NB4 (cell line): ENCODE data around the gene ETV7.

Experiments
- POLR2A ChIP-seq: IDR thresholded peaks from 2 replicates; pipeline ENCODE4 v1.6.1; 2011; ENCODE audit warnings: mild to moderate bottlenecking; ENCODE audit not compliant: insufficient read length; ENCODE audit errors: extremely low read depth
- TF ChIP-seq, protein P1 (sequence below): IDR thresholded peaks from one replicate; pipeline ENCODE4 v1.5.1; 2012; ENCODE audit warnings: low read depth, low read length

DNA sequence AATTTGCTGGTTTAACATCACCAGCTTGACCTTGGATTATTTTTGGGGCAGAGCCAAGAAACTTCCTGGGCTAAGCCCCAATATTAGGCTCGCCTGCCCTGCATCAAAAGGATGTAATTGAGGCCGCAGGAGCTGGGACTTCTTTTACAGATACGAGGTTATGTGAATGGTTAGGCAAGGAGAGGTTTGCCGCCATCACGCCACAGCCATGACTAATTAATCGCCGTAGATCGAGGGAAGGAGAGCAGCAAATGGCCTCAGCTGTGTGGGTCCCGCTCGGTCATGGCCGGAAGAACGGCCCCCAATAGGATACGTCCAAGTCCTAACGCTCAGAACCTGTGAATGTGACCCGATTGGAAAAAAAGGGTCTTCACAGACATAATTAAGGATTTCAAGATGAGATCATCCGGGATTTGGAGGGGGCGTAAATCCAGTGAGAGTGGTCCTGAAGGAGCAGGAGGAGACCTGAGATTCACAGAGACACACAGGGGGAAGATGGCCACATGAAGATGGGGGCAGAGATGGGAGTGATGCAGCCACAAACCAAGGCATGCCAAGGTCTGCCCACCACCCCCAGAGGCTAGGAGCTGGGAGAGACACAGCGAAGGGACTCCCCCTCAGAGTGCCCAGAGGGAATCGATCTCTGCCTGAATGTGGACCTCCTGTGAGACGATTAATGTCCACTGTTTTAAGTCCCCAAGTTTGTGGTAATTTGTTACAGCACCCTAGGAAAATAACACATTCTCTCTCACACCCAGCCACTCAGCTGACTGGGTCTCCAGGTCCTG is 40.8 kb downstream of the ETV7 start:
- TF ChIP-seq, protein P1, sequence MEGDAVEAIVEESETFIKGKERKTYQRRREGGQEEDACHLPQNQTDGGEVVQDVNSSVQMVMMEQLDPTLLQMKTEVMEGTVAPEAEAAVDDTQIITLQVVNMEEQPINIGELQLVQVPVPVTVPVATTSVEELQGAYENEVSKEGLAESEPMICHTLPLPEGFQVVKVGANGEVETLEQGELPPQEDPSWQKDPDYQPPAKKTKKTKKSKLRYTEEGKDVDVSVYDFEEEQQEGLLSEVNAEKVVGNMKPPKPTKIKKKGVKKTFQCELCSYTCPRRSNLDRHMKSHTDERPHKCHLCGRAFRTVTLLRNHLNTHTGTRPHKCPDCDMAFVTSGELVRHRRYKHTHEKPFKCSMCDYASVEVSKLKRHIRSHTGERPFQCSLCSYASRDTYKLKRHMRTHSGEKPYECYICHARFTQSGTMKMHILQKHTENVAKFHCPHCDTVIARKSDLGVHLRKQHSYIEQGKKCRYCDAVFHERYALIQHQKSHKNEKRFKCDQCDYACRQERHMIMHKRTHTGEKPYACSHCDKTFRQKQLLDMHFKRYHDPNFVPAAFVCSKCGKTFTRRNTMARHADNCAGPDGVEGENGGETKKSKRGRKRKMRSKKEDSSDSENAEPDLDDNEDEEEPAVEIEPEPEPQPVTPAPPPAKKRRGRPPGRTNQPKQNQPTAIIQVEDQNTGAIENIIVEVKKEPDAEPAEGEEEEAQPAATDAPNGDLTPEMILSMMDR: no peak
- TF ChIP-seq POLR2A: no peak
